GM23338 (cell line): ENCODE data around the gene LCP2. TPM values are rescaled to one million over a fixed set of nuclear protein-coding genes. Genes with fewer than 3 reads are reported as not detected.

Source experiments
- ATAC-seq: fragments of 200-7000 bp; cut with Tn5 transposase; 3 replicates; pipeline ENCODE4 v1.9.1; 2020
- DNase-seq: peaks from one replicate; pipeline ENCODE4 v3.0.0-alpha.2; 2015; ENCODE audit warnings: low spot score
- H2AFZ ChIP-seq: fragments of 200-600 bp; sonication (generic); 2 replicates; pipeline ENCODE4 v1.8.0; 2016; ENCODE audit warnings: antibody characterized with exemption, mild to moderate bottlenecking, moderate library complexity
- H3F3A ChIP-seq: fragments of 200-600 bp; sonication (generic); replicated peaks from 2 replicates; pipeline ENCODE4 v1.8.0; 2017; ENCODE audit warnings: antibody characterized with exemption, mixed run types, low read depth
- H3K27ac ChIP-seq: fragments of 200-600 bp; sonication (generic); 2 replicates; pipeline ENCODE4 v1.6.1; 2016; ENCODE audit warnings: low read depth
- H3K27me3 ChIP-seq: fragments of 200-600 bp; sonication (generic); 2 replicates; pipeline ENCODE4 v1.8.0; 2016; ENCODE audit warnings: mild to moderate bottlenecking, mixed run types, moderate library complexity; ENCODE audit not compliant: insufficient read depth
- H3K36me3 ChIP-seq: fragments of 200-600 bp; sonication (generic); 2 replicates; pipeline ENCODE4 v1.8.0; 2016; ENCODE audit warnings: mild to moderate bottlenecking; ENCODE audit not compliant: insufficient read depth
- H3K4me1 ChIP-seq: fragments of 200-600 bp; sonication (generic); 2 replicates; pipeline ENCODE4 v1.8.0; 2016; ENCODE audit warnings: mild to moderate bottlenecking, moderate library complexity; ENCODE audit not compliant: insufficient read depth
- H3K4me2 ChIP-seq: fragments of 200-600 bp; sonication (generic); 2 replicates; pipeline ENCODE4 v1.7.1; 2017; ENCODE audit warnings: mixed run types
- H3K4me3 ChIP-seq: fragments of 200-600 bp; sonication (generic); 2 replicates; pipeline ENCODE4 v1.6.1; 2016; ENCODE audit warnings: mixed run types
- H3K79me2 ChIP-seq: fragments of 200-600 bp; sonication (generic); replicated peaks from 2 replicates; pipeline ENCODE4 v1.8.0; 2017; ENCODE audit warnings: mild to moderate bottlenecking; ENCODE audit not compliant: insufficient read depth
- H3K9me2 ChIP-seq: fragments of 200-600 bp; sonication (generic); 2 replicates; pipeline ENCODE4 v1.8.0; 2017; ENCODE audit not compliant: insufficient read depth
- H4K20me1 ChIP-seq: fragments of 200-600 bp; sonication (generic); replicated peaks from 2 replicates; pipeline ENCODE4 v1.8.0; 2017; ENCODE audit warnings: mild to moderate bottlenecking; ENCODE audit not compliant: insufficient read depth
- H3K27ac Mint-ChIP-seq: 2 replicates; pipeline ENCODE4 v1.8.0; 2020; ENCODE audit warnings: inconsistent platforms, mild to moderate bottlenecking, moderate library complexity, mixed read lengths
- H3K27me3 Mint-ChIP-seq: 3 replicates; pipeline ENCODE4 v1.8.0; 2022; ENCODE audit warnings: low read depth, mild to moderate bottlenecking, moderate library complexity, mixed read lengths, inconsistent platforms; ENCODE audit not compliant: insufficient read depth, poor library complexity
- H3K36me3 Mint-ChIP-seq: 3 replicates; pipeline ENCODE4 v1.8.0; 2021; ENCODE audit warnings: low read depth, mild to moderate bottlenecking, inconsistent platforms, moderate library complexity, mixed read lengths
- H3K4me1 Mint-ChIP-seq: 3 replicates; pipeline ENCODE4 v1.8.0; 2020; ENCODE audit warnings: mild to moderate bottlenecking, inconsistent platforms, mixed read lengths
- H3K4me3 Mint-ChIP-seq: 3 replicates; pipeline ENCODE4 v1.8.0; 2021; ENCODE audit warnings: moderate library complexity, mild to moderate bottlenecking, inconsistent platforms, mixed read lengths
- H3K9me3 Mint-ChIP-seq: 3 replicates; pipeline ENCODE4 v1.8.0; 2020; ENCODE audit warnings: moderate library complexity, mild to moderate bottlenecking, inconsistent platforms, mixed read lengths
- CREB1 ChIP-seq: fragments of 250-450 bp; sonication (Bioruptor Pico); IDR thresholded peaks from 2 replicates; pipeline ENCODE4 v1.5.0; 2020; ENCODE audit warnings: low read depth, mild to moderate bottlenecking, moderate library complexity
- CTCF ChIP-seq, 2 experiments: fragments of 200-600 bp in 1 of 2; sonication (generic) in 1 of 2; conservative IDR thresholded peaks; 2 replicates each; pipeline versions ENCODE4 v1.5.1 to v1.6.1; 2016 to 2017; ENCODE audit warnings: antibody characterized with exemption in 2 of 2, low read depth in 2 of 2, mild to moderate bottlenecking in 2 of 2, moderate library complexity in 1 of 2
- EZH2phosphoT487 ChIP-seq: fragments of 200-600 bp; sonication (generic); IDR thresholded peaks from one replicate; pipeline ENCODE4 v1.8.1; 2018; ENCODE audit warnings: antibody characterized with exemption; ENCODE audit not compliant: unreplicated experiment
- JUNB ChIP-seq: IDR thresholded peaks from one replicate; pipeline ENCODE4 v1.6.1; 2016; ENCODE audit warnings: antibody characterized with exemption; ENCODE audit not compliant: unreplicated experiment
- NANOG ChIP-seq: IDR thresholded peaks from 2 replicates; pipeline ENCODE4 v1.6.1; 2016; ENCODE audit warnings: antibody characterized with exemption, borderline replicate concordance
- POLR2AphosphoS5 ChIP-seq: IDR thresholded peaks from 2 replicates; pipeline ENCODE4 v1.6.1; 2016; ENCODE audit warnings: antibody characterized with exemption, low read depth
- STAT1 ChIP-seq: IDR thresholded peaks from one replicate; pipeline ENCODE4 v1.6.1; 2016; ENCODE audit warnings: antibody characterized with exemption; ENCODE audit not compliant: unreplicated experiment
- ZNF114 ChIP-seq: fragments of 250-450 bp; sonication (Bioruptor Pico); IDR thresholded peaks from 2 replicates; pipeline ENCODE4 v1.5.0; 2020; ENCODE audit warnings: mild to moderate bottlenecking, moderate library complexity
- ZNF331 ChIP-seq: fragments of 250-450 bp; sonication (Bioruptor Pico); IDR thresholded peaks from 2 replicates; pipeline ENCODE4 v1.5.0; 2020; ENCODE audit warnings: low read depth, mild to moderate bottlenecking, moderate library complexity
- ZNF462 ChIP-seq: fragments of 250-450 bp; sonication (Bioruptor Pico); IDR thresholded peaks from 2 replicates; pipeline ENCODE4 v1.5.0; 2020; ENCODE audit warnings: mild to moderate bottlenecking, moderate library complexity
- polyA plus RNA-seq: library from polyadenylated mRNA; unstranded; fragments of >200 nt; fragmentation: Nextera tagmentation; extraction: Ambion mirVana; gene quantifications from 2 replicates; pipeline ENCODE4 v1.2.1, GENCODE V29; 2016
- total RNA-seq: library from RNA; depleted of rRNA; stranded (reverse); fragments of >200 nt; shearing (Covaris generic); gene quantifications from 2 replicates; pipeline ENCODE4 v1.2.3, GENCODE V29; 2014
- TF ChIP-seq, protein P1 (sequence below): IDR thresholded peaks from one replicate; pipeline ENCODE4 v1.6.1; 2018; ENCODE audit warnings: antibody characterized with exemption; ENCODE audit not compliant: unreplicated experiment

Gene LCP2
- total and polyA plus RNA-seq, 2 experiments from 2014 or later, result 0.26 to 0.38 TPM

GRCh38 chr5:170280011-170280493, 17.5 kb downstream of the LCP2 start:
- Mint-ChIP-seq H3K27ac (no peak overlapping the region; the same call in 1 of the 2 replicates), H3K4me1 (peaks cover 36% of the 10 kb centered on the region), H3K9me3 (peaks cover 22% of the 10 kb centered on the region), H3K27me3 (peaks cover 14% of the 10 kb centered on the region), H3K4me3 (peak overlapping the region; percentile 6; the same call in 1 of the 3 replicates), H3K36me3 (peaks cover 16% of the 10 kb centered on the region)
- DNase-seq, result peak; percentile 77
- H3K36me3 ChIP-seq, result no peaks in the 10 kb centered on the region
- H3K4me1 ChIP-seq, result peaks cover 31% of the 10 kb centered on the region
- H2AFZ ChIP-seq, result no peak overlapping the region
- no peaks in the 10 kb centered on the region for H4K20me1 ChIP-seq
- peak; percentile 74 for ATAC-seq
- H3K27ac ChIP-seq, result peak overlapping the region; percentile 72; the same call in 1 of the 2 replicates
- no peaks in the 10 kb centered on the region for H3F3A ChIP-seq
- peak overlapping the region; percentile 69 for H3K4me2 ChIP-seq
- TF ChIP-seq POLR2AphosphoS5 (no peak), NANOG (no peak), STAT1 (no peak), CREB1 (no peak), EZH2phosphoT487 (no peak), CTCF (conservative IDR thresholded peaks at IDR 0.05; ENCODE audit: low read depth in 2 of 2) (no peak), JUNB (no peak), ZNF462 (CRISPR knock-in tag) (no peak), ZNF331 (CRISPR knock-in tag) (no peak), ZNF114 (CRISPR knock-in tag) (no peak)
- TF ChIP-seq, protein P1, sequence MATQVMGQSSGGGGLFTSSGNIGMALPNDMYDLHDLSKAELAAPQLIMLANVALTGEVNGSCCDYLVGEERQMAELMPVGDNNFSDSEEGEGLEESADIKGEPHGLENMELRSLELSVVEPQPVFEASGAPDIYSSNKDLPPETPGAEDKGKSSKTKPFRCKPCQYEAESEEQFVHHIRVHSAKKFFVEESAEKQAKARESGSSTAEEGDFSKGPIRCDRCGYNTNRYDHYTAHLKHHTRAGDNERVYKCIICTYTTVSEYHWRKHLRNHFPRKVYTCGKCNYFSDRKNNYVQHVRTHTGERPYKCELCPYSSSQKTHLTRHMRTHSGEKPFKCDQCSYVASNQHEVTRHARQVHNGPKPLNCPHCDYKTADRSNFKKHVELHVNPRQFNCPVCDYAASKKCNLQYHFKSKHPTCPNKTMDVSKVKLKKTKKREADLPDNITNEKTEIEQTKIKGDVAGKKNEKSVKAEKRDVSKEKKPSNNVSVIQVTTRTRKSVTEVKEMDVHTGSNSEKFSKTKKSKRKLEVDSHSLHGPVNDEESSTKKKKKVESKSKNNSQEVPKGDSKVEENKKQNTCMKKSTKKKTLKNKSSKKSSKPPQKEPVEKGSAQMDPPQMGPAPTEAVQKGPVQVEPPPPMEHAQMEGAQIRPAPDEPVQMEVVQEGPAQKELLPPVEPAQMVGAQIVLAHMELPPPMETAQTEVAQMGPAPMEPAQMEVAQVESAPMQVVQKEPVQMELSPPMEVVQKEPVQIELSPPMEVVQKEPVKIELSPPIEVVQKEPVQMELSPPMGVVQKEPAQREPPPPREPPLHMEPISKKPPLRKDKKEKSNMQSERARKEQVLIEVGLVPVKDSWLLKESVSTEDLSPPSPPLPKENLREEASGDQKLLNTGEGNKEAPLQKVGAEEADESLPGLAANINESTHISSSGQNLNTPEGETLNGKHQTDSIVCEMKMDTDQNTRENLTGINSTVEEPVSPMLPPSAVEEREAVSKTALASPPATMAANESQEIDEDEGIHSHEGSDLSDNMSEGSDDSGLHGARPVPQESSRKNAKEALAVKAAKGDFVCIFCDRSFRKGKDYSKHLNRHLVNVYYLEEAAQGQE, result no peak
- H3K79me2 ChIP-seq, result no peaks in the 10 kb centered on the region
- H3K27me3 ChIP-seq, result no peaks in the 10 kb centered on the region
- peak overlapping the region; percentile 20; the same call in 1 of the 2 replicates for H3K4me3 ChIP-seq
- no peaks in the 10 kb centered on the region; the same call in 1 of the 2 replicates for H3K9me2 ChIP-seq
